ENCODE data around the gene NDUFAF8.

Gene NDUFAF8

DNA sequence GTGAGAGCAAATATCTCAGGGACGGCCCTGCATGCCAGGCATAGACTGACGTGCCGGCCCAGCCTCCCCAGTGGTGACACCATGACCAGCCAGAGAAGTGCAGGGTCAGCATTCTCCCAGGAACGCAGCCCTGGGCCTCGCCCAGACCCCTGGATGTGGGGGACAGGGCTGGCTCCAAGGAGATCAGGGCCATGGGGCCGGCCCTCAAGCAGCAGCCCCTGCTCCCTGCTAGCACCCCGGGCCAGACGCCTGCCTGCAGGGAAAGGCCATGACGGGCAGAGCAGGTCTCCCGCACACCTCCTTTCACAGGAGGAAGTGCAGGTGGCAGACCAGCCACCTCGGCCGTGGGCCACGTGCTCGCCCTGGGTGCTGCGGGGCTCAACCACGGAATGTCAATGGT, 9.5 kb downstream of the NDUFAF8 start:
- ATAC-seq, result no peak
- TF ChIP-seq PPARA (CRISPR knock-in tag; IDR thresholded peaks at IDR 0.05; ENCODE audit: borderline replicate concordance), result no peak
- no peak for TF ChIP-seq CSDC2 (CRISPR knock-in tag; IDR thresholded peaks at IDR 0.05)
- no peak for TF ChIP-seq OSR1 (CRISPR knock-in tag; IDR thresholded peaks at IDR 0.05)
- TF ChIP-seq TCF4 (CRISPR knock-in tag; IDR thresholded peaks at IDR 0.05; ENCODE audit: borderline replicate concordance), result no peak
- no peak for TF ChIP-seq ZNF8 (CRISPR knock-in tag; IDR thresholded peaks at IDR 0.05)
- TF ChIP-seq GLIS3 (CRISPR knock-in tag; IDR thresholded peaks at IDR 0.05), result no peak
- TF ChIP-seq ZC3H10 (CRISPR knock-in tag; IDR thresholded peaks at IDR 0.05), result no peak
- TF ChIP-seq ZFP30 (CRISPR knock-in tag; IDR thresholded peaks at IDR 0.05), result no peak
- TF ChIP-seq, protein P1, sequence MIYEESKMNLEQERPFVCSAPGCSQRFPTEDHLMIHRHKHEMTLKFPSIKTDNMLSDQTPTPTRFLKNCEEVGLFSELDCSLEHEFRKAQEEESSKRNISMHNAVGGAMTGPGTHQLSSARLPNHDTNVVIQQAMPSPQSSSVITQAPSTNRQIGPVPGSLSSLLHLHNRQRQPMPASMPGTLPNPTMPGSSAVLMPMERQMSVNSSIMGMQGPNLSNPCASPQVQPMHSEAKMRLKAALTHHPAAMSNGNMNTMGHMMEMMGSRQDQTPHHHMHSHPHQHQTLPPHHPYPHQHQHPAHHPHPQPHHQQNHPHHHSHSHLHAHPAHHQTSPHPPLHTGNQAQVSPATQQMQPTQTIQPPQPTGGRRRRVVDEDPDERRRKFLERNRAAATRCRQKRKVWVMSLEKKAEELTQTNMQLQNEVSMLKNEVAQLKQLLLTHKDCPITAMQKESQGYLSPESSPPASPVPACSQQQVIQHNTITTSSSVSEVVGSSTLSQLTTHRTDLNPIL (CRISPR knock-in tag; IDR thresholded peaks at IDR 0.05; ENCODE audit: low read depth), result no peak
- TF ChIP-seq, protein P2, sequence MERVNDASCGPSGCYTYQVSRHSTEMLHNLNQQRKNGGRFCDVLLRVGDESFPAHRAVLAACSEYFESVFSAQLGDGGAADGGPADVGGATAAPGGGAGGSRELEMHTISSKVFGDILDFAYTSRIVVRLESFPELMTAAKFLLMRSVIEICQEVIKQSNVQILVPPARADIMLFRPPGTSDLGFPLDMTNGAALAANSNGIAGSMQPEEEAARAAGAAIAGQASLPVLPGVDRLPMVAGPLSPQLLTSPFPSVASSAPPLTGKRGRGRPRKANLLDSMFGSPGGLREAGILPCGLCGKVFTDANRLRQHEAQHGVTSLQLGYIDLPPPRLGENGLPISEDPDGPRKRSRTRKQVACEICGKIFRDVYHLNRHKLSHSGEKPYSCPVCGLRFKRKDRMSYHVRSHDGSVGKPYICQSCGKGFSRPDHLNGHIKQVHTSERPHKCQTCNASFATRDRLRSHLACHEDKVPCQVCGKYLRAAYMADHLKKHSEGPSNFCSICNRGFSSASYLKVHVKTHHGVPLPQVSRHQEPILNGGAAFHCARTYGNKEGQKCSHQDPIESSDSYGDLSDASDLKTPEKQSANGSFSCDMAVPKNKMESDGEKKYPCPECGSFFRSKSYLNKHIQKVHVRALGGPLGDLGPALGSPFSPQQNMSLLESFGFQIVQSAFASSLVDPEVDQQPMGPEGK (CRISPR knock-in tag; IDR thresholded peaks at IDR 0.05; ENCODE audit: borderline replicate concordance), result no peak
- TF ChIP-seq, protein P3, sequence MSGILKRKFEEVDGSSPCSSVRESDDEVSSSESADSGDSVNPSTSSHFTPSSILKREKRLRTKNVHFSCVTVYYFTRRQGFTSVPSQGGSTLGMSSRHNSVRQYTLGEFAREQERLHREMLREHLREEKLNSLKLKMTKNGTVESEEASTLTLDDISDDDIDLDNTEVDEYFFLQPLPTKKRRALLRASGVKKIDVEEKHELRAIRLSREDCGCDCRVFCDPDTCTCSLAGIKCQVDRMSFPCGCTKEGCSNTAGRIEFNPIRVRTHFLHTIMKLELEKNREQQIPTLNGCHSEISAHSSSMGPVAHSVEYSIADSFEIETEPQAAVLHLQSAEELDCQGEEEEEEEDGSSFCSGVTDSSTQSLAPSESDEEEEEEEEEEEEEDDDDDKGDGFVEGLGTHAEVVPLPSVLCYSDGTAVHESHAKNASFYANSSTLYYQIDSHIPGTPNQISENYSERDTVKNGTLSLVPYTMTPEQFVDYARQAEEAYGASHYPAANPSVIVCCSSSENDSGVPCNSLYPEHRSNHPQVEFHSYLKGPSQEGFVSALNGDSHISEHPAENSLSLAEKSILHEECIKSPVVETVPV (CRISPR knock-in tag; IDR thresholded peaks at IDR 0.05), result no peak
- no peak for TF ChIP-seq RARB (CRISPR knock-in tag; IDR thresholded peaks at IDR 0.05)
- no peak for TF ChIP-seq BACH2 (CRISPR knock-in tag; IDR thresholded peaks at IDR 0.05; ENCODE audit: borderline replicate concordance)
- TF ChIP-seq, protein P4, sequence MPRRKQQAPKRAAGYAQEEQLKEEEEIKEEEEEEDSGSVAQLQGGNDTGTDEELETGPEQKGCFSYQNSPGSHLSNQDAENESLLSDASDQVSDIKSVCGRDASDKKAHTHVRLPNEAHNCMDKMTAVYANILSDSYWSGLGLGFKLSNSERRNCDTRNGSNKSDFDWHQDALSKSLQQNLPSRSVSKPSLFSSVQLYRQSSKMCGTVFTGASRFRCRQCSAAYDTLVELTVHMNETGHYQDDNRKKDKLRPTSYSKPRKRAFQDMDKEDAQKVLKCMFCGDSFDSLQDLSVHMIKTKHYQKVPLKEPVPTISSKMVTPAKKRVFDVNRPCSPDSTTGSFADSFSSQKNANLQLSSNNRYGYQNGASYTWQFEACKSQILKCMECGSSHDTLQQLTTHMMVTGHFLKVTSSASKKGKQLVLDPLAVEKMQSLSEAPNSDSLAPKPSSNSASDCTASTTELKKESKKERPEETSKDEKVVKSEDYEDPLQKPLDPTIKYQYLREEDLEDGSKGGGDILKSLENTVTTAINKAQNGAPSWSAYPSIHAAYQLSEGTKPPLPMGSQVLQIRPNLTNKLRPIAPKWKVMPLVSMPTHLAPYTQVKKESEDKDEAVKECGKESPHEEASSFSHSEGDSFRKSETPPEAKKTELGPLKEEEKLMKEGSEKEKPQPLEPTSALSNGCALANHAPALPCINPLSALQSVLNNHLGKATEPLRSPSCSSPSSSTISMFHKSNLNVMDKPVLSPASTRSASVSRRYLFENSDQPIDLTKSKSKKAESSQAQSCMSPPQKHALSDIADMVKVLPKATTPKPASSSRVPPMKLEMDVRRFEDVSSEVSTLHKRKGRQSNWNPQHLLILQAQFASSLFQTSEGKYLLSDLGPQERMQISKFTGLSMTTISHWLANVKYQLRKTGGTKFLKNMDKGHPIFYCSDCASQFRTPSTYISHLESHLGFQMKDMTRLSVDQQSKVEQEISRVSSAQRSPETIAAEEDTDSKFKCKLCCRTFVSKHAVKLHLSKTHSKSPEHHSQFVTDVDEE (CRISPR knock-in tag; IDR thresholded peaks at IDR 0.05), result no peak
- no peak for TF ChIP-seq ZFP3 (CRISPR knock-in tag; IDR thresholded peaks at IDR 0.05)
- TF ChIP-seq SNAI2 (CRISPR knock-in tag; IDR thresholded peaks at IDR 0.05), result no peak
- TF ChIP-seq, protein P5, sequence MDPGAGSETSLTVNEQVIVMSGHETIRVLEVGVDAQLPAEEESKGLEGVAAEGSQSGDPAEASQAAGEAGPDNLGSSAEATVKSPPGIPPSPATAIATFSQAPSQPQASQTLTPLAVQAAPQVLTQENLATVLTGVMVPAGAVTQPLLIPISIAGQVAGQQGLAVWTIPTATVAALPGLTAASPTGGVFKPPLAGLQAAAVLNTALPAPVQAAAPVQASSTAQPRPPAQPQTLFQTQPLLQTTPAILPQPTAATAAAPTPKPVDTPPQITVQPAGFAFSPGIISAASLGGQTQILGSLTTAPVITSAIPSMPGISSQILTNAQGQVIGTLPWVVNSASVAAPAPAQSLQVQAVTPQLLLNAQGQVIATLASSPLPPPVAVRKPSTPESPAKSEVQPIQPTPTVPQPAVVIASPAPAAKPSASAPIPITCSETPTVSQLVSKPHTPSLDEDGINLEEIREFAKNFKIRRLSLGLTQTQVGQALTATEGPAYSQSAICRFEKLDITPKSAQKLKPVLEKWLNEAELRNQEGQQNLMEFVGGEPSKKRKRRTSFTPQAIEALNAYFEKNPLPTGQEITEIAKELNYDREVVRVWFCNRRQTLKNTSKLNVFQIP (CRISPR knock-in tag; IDR thresholded peaks at IDR 0.05; ENCODE audit: borderline replicate concordance, low read depth), result no peak
- TF ChIP-seq ESRRG (CRISPR knock-in tag; IDR thresholded peaks at IDR 0.05), result no peak

DNA sequence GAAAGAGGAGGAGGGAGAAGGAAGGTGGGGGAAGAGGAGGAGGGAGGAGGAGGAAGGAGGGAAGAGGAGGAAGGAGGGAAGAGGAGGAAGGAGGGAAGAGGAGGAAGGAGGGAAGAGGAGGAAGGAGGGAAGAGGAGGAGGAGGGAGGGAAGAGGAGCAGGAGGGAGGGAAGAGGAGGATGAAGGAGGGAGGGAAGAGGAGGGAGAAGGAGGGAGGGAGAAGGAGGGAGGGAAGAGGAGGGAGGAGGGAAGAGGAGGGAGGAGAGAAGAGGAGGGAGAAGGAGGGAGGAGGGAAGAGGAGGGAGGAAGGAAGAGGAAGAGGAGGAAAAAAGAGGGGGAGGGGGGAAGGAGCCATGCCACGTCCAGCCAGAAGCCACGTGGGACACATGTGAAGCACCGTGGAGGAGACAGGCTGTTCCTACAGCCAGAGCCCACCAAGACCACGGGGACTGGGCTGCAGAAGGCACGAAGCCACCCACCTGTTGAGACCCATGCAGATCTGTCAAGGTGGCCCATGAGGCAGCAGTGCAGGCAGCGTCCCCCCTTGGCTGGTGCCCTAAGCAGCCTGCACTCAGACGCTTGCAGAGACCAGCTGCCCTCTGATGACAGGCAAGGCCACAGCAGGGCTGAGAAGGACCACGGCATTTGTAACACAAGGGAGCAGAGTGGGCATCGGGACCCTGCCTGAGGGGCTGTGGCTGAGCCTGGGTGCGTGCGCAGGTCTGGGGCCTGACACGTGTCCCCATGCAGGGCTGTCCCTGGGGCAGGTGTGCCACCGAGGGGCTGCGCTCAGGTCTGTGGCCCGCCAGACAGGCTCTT, 10.3 kb downstream of the NDUFAF8 start:
- TF ChIP-seq, protein P4 (CRISPR knock-in tag; IDR thresholded peaks at IDR 0.05), result no peak
- TF ChIP-seq SNAI2 (CRISPR knock-in tag; IDR thresholded peaks at IDR 0.05), result no peak
- TF ChIP-seq, protein P3 (CRISPR knock-in tag; IDR thresholded peaks at IDR 0.05), result no peak
- no peak for TF ChIP-seq TOX (CRISPR knock-in tag; IDR thresholded peaks at IDR 0.05; ENCODE audit: borderline replicate concordance)
- TF ChIP-seq ZFP3 (CRISPR knock-in tag; IDR thresholded peaks at IDR 0.05), result no peak
- no peak for TF ChIP-seq PPARA (CRISPR knock-in tag; IDR thresholded peaks at IDR 0.05; ENCODE audit: borderline replicate concordance)
- TF ChIP-seq GLIS3 (CRISPR knock-in tag; IDR thresholded peaks at IDR 0.05), result no peak
- no peak for TF ChIP-seq RARB (CRISPR knock-in tag; IDR thresholded peaks at IDR 0.05)
- TF ChIP-seq ZNF70 (CRISPR knock-in tag; IDR thresholded peaks at IDR 0.05), result no peak
- no peak for TF ChIP-seq ESRRG (CRISPR knock-in tag; IDR thresholded peaks at IDR 0.05)
- ATAC-seq, result no peak

Measured in SK-N-SH treated with all-trans-retinoic acid at 6 μM for 48 hours (cell line).